Esophagus squamous epithelium (tissue), 4 donors: ENCODE measurements around the gene SLC31A1.
"Not testable (repeated sequence)": the region's sequence is repeated elsewhere in the genome, so short reads cannot be mapped to it uniquely, and the experiment has no call there.

Experiments
- CTCF ChIP-seq, 6 experiments: fragments of 450-650 bp in 4 of 6; fragments of 200-600 bp in 2 of 6; sonication (generic) in 2 of 6; IDR thresholded peaks; one replicate each; pipeline ENCODE4 v1.5.1; 2016 to 2019; ENCODE audit warnings: antibody characterized with exemption in 6 of 6, mild to moderate bottlenecking in 4 of 6, moderate library complexity in 4 of 6
- POLR2A ChIP-seq, 4 donors: fragments of 450-650 bp; IDR thresholded peaks; one replicate each; pipeline ENCODE4 v1.6.1; 2017; ENCODE audit warnings: antibody characterized with exemption in 4 of 4, mild to moderate bottlenecking in 4 of 4, moderate library complexity in 3 of 4

GRCh38 chr9:113249661-113250060 is 28.3 kb downstream of the SLC31A1 start:
- not testable (repeated sequence) for TF ChIP-seq POLR2A, CTCF (IDR thresholded peaks at IDR 0.05)
